Activated CD8-positive, alpha-beta memory T cell treated with anti-CD3 and anti-CD28 coated beads, Interleukin-2, amount 10 ng/mL, durations not matched to agents 7 days and 5 days (primary cell): ENCODE data around the gene PCCA. TPM values are rescaled to one million over a fixed set of nuclear protein-coding genes. Genes with fewer than 3 reads are reported as not detected.

Experiments used
- ATAC-seq: fragments of 150-1000 bp; cut with Tn5 transposase; one replicate; pipeline ENCODE4 v1.10.0; 2021; ENCODE audit warnings: moderate library complexity
- CTCF ChIA-PET: fragments of 350-600 bp; sonication (Branson Sonifier 250); formaldehyde crosslinking; loops from one replicate; lab custom pipeline; 2021; ENCODE audit warnings: antibody characterized with exemption; lab: Charles Lee
- DNase-seq: peaks from one replicate; pipeline ENCODE4 v3.0.0-alpha.2; 2020
- H3K27ac Mint-ChIP-seq: one replicate; pipeline ENCODE4 v1.8.0; 2021; ENCODE audit warnings: mild to moderate bottlenecking, mixed read lengths
- H3K27me3 Mint-ChIP-seq: one replicate; pipeline ENCODE4 v1.8.0; 2021; ENCODE audit warnings: mixed read lengths
- H3K36me3 Mint-ChIP-seq: one replicate; pipeline ENCODE4 v1.8.0; 2021; ENCODE audit warnings: mild to moderate bottlenecking, mixed read lengths
- H3K4me1 Mint-ChIP-seq: one replicate; pipeline ENCODE4 v1.8.0; 2021; ENCODE audit warnings: mixed read lengths
- H3K4me3 Mint-ChIP-seq: one replicate; pipeline ENCODE4 v1.8.0; 2021; ENCODE audit warnings: mild to moderate bottlenecking, moderate library complexity, mixed read lengths
- H3K9me3 Mint-ChIP-seq: one replicate; pipeline ENCODE4 v1.8.0; 2022; ENCODE audit warnings: low read depth, mixed read lengths
- total RNA-seq, 2 experiments: library from RNA; stranded (reverse); gene quantifications; one replicate each; pipeline ENCODE4 v1.2.3, GENCODE V29; 2021

The PCCA gene
- total RNA-seq, 2 experiments from 2014 or later = 14.1 to 17.9 TPM

DNA sequence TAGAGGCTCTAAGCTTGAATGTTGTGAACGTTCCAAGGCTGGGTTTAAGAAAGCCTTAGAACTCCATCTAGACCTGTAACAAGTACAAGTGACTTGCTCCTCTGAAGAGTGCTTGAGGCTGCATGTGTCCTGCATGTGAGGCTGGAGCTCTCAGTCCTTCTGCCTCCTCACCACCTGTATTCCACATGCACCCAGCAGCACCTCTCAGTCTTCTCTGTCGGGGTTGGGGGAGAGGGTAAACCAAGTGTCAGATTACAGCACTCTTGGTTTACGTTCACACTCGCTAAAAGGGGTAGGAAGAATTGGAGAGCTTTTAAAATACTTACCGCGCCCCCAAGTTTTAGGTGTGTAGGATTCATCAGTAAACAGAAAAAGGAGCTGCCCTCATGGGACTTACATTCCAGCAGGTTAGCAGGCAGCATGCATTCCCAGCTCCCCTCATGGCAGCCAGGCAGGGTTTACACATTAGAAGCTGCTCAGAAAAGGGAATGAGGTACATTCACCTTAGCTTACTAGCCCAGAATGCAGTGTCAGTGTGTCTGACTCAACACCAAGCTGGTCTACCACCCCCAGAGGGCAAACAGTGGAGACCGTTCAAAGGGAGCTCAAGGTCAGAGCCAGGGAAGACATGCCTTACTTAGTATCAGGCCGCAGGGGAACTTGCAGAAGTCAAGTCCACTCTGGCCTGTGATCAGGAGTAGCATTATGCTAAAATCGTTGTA is 248.1 kb downstream of the PCCA start:
- CTCF ChIA-PET = interaction anchor here (0.9 kb wide), 1 partner anchor 110 kb away, joined by 3 read pairs; no protein-coding TSS in a partner anchor
- Mint-ChIP-seq H3K27ac (no peak overlapping the region), H3K4me3 (no peak overlapping the region), H3K4me1 (peaks cover 22% of the 10 kb centered on the region), H3K27me3 (no peaks in the 10 kb centered on the region), H3K9me3 (peaks cover 12% of the 10 kb centered on the region), H3K36me3 (peaks cover 37% of the 10 kb centered on the region)
- ATAC-seq (no peak), DNase-seq (no peak)

DNA sequence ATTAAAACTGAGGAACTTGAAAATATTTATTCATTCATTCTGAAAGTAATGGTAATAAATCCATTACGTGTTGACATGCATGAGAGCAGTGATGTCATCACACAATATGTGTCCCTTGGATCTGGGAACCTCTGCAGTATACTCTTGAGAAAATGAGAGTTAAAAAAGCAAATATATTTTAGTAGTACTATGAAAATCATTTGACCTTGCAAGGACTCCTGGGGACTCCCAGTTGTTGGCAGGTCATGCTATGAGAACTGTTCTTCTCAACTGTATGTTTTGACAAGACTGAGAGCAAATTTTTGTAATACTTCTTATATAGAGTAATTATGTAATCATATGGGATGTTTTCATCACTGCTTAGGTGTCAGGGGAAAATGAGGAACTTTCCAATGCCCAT is 249.4 kb downstream of the PCCA start:
- H3K9me3 Mint-ChIP-seq = peaks cover 12% of the 10 kb centered on the region
- CTCF ChIA-PET = no interaction called here
- H3K27ac Mint-ChIP-seq = no peak overlapping the region
- H3K36me3 Mint-ChIP-seq = peaks cover 34% of the 10 kb centered on the region
- no peaks in the 10 kb centered on the region for H3K27me3 Mint-ChIP-seq
- peaks cover 22% of the 10 kb centered on the region for H3K4me1 Mint-ChIP-seq
- DNase-seq (no peak), ATAC-seq (no peak)
- H3K4me3 Mint-ChIP-seq = no peak overlapping the region

DNA sequence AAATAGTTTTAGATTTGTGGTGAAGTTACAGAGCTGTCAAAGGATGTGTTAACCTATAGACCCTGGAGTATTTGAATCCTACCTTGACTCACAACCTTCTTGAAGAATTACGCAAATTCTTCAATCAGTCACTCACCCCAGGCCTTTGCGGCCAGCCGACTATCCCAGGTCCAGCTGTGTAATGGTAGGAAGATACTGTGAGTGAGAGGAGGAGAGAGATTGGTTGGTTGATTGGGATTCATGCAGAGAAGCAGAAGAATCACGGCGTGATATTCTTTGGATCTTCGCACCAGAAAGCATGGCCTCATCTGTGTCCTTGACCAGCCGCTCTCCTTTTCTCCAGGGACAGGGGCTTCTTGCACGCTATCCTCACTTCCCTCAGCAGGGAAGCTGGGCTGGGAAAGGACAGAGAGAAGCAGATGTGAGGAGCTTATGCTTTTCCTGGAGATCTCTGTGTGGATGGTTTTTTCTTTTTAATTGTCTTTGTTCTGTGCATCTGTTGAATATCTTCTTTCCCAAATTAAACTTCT is 250.6 kb downstream of the PCCA start:
- H3K36me3 Mint-ChIP-seq = peaks cover 30% of the 10 kb centered on the region
- ATAC-seq (no peak), DNase-seq (no peak)
- H3K4me3 Mint-ChIP-seq = no peak overlapping the region
- peaks cover 15% of the 10 kb centered on the region for H3K4me1 Mint-ChIP-seq
- no peak overlapping the region for H3K27ac Mint-ChIP-seq
- CTCF ChIA-PET = no interaction called here
- H3K27me3 Mint-ChIP-seq = no peaks in the 10 kb centered on the region
- peaks cover 10% of the 10 kb centered on the region for H3K9me3 Mint-ChIP-seq

DNA sequence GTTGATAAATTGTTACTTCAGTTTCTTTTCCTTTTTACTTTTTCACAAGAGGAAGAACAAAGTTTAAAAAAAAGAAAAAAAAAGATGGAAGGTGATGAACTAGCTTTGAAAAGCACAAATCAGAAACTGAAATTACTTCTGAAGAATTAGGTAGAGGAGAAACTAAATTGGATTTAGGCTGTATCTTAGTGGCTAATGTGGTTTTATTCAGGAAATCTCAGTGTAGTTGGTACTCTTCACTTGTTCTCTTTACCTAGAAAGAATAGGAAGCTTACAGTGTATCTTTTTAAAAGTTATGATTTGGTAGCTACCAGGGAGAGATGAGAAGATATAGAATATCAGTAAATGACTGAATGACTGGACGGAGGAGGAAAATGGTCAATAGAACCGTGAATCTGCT is 252.0 kb downstream of the PCCA start:
- peaks cover 24% of the 10 kb centered on the region for H3K36me3 Mint-ChIP-seq
- H3K4me1 Mint-ChIP-seq = peaks cover 14% of the 10 kb centered on the region
- DNase-seq (no peak), ATAC-seq (peak; percentile 33)
- CTCF ChIA-PET = no interaction called here
- H3K9me3 Mint-ChIP-seq = peaks cover 2% of the 10 kb centered on the region
- H3K27me3 Mint-ChIP-seq = no peaks in the 10 kb centered on the region
- H3K4me3 Mint-ChIP-seq = no peak overlapping the region
- H3K27ac Mint-ChIP-seq = no peak overlapping the region

DNA sequence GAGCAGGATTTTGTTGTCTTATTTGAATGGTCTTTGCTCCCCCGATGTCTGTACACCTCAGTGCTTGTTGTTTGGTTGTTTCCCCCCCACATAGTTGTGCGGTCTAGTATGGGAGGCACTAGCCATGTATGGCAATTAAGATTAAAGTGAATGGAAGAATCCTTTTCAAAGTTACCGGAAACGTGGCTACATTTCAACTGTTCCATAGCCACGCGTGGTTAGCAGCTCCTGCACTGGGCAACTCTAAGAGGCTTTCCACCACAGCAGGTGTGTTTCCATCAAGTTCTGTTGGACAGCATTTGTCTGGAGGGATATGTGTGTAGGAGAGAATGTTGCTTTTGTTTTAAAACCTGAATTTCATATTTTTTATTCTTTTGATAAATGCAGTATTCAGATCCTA is 252.4 kb downstream of the PCCA start:
- Mint-ChIP-seq H3K27me3 (no peaks in the 10 kb centered on the region), H3K4me3 (no peak overlapping the region), H3K4me1 (peaks cover 14% of the 10 kb centered on the region), H3K36me3 (peaks cover 27% of the 10 kb centered on the region), H3K9me3 (peaks cover 2% of the 10 kb centered on the region), H3K27ac (no peak overlapping the region)
- no peak for DNase-seq
- CTCF ChIA-PET = no interaction called here
- ATAC-seq = no peak

DNA sequence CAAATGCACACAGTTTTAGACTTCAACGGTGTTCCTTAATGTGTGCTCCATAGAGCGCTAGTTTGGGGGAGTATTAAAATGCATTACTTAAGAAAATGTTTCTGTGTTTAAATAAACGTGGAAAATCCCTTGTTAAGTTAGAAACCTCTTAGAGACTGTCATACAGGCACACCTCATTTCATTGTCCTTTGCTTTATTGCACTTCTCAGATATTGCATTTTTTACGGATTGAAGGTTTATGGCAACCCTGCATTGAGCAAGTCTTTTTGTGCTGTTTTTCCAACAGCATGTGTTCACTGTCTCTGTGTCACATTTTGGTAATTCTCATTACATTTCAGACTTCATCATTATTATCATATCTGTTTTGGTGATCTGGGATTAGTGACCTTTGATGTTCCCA is 255.7 kb downstream of the PCCA start:
- Mint-ChIP-seq H3K27ac (no peak overlapping the region), H3K4me1 (peaks cover 14% of the 10 kb centered on the region), H3K36me3 (peaks cover 21% of the 10 kb centered on the region), H3K9me3 (no peaks in the 10 kb centered on the region), H3K4me3 (no peak overlapping the region), H3K27me3 (no peaks in the 10 kb centered on the region)
- DNase-seq (no peak), ATAC-seq (no peak)
- CTCF ChIA-PET = no interaction called here

DNA sequence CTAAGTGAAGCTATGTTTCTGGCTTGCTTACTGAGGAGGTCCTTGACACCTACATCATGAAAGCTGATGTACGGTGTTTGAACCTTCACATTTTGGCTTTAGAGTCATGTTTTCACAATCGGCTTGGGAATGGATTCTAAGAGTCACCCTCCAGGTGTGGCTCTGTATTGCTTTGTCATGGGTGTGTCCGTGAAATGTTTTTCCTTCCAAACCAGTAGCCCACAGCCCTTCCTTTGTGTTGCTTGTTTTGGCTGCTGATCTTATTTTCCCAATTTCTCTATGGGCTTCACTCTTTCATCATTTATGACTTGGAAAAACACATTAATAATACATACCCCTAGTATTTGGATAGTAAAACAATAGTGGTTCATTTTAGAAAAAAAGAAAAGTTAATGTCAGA is 259.1 kb downstream of the PCCA start:
- no peak for ATAC-seq
- Mint-ChIP-seq H3K36me3 (peaks cover 17% of the 10 kb centered on the region), H3K27me3 (no peaks in the 10 kb centered on the region), H3K4me1 (no peaks in the 10 kb centered on the region), H3K4me3 (no peak overlapping the region), H3K9me3 (no peaks in the 10 kb centered on the region), H3K27ac (no peak overlapping the region)
- CTCF ChIA-PET = interaction anchor here (1.3 kb wide), 1 partner anchor 19 kb away, joined by 3 read pairs; no protein-coding TSS in a partner anchor
- DNase-seq = no peak

DNA sequence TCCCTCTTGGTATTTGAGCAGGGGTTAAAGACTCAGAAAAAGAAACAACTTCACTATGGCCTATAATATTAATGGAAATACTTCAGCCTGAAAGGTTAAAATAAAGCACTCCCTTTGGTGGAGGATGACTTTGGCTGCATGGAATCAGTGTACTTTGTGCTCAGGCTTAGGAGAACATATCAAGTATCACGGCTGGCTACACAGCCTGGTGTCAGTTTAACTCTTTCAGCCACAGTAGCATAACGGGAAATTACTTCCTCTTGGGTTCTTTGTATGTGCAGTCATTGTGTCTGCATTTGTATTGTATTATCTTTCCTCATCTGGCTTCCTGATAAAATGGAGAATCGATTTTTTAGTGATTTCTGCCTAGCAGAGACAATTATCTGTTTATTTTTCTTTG is 260.7 kb downstream of the PCCA start:
- H3K27me3 Mint-ChIP-seq = no peaks in the 10 kb centered on the region
- no peaks in the 10 kb centered on the region for H3K4me1 Mint-ChIP-seq
- H3K36me3 Mint-ChIP-seq = peaks cover 16% of the 10 kb centered on the region
- ATAC-seq = no peak
- no peak for DNase-seq
- no peak overlapping the region for H3K27ac Mint-ChIP-seq
- H3K4me3 Mint-ChIP-seq = no peak overlapping the region
- H3K9me3 Mint-ChIP-seq = no peaks in the 10 kb centered on the region
- CTCF ChIA-PET = no interaction called here

DNA sequence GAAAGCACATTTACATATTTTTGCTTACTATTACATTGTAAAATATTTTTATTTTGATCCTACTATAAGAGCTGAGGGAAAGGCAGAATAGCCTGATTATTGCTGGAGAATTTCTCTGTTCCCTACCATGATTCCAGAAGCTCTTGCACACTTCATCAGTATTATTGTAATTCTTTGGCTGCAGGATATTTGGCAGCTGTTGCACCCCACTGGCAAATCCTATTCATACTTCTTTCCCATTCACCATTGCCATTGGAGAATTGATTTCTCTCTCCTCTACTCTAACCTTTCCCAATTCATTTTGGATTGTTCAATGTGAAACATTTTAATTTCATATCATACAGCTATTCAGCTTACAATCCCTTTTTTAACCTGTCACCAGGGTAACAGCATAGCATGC is 261.7 kb downstream of the PCCA start:
- DNase-seq (no peak), ATAC-seq (no peak)
- Mint-ChIP-seq H3K4me1 (no peaks in the 10 kb centered on the region), H3K9me3 (no peaks in the 10 kb centered on the region), H3K27ac (no peak overlapping the region), H3K27me3 (no peaks in the 10 kb centered on the region), H3K4me3 (no peak overlapping the region), H3K36me3 (peaks cover 12% of the 10 kb centered on the region)
- CTCF ChIA-PET = no interaction called here

DNA sequence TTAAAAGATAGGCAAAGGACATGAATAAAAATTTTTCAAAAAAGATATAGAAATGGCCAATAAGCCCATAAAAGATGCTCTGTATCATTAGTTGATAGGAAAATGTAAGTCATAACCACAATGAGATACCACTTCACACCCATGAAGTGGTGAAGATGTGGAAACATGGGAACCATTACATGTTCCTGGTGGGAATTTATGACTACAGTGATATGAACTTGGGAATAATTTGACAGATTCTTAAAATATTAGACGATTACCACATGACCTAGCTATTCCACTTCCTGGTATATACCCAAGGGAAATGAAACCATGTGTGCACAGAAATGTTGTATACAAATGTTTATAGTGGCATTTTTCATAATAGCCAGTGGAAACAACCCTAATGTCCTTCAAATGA is 267.5 kb downstream of the PCCA start:
- Mint-ChIP-seq H3K36me3 (peaks cover 7% of the 10 kb centered on the region), H3K9me3 (no peaks in the 10 kb centered on the region), H3K4me3 (no peak overlapping the region), H3K4me1 (no peaks in the 10 kb centered on the region), H3K27me3 (no peaks in the 10 kb centered on the region), H3K27ac (no peak overlapping the region)
- DNase-seq (no peak), ATAC-seq (no peak)
- CTCF ChIA-PET = no interaction called here

DNA sequence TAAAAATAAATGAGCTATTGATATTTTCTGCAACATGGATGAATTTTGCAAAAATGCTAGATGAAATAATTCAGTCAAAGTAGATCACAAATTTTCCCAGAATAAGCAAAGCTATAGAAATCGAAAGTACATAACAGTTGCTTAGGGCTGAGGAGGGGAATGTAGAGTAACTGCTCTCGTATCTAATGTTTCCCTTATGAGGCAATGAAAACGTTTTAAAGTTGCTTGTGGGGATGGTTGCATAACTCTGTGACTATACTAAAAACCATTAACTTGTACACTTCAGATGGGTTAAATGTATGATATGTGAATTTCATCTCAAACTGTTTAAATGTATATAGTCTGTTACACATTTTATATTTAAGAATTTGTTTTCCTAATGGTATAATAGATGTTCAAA is 268.0 kb downstream of the PCCA start:
- Mint-ChIP-seq H3K36me3 (peaks cover 7% of the 10 kb centered on the region), H3K27me3 (no peaks in the 10 kb centered on the region), H3K27ac (no peak overlapping the region), H3K4me3 (no peak overlapping the region), H3K4me1 (no peaks in the 10 kb centered on the region), H3K9me3 (no peaks in the 10 kb centered on the region)
- DNase-seq = no peak
- CTCF ChIA-PET = no interaction called here
- ATAC-seq = no peak

DNA sequence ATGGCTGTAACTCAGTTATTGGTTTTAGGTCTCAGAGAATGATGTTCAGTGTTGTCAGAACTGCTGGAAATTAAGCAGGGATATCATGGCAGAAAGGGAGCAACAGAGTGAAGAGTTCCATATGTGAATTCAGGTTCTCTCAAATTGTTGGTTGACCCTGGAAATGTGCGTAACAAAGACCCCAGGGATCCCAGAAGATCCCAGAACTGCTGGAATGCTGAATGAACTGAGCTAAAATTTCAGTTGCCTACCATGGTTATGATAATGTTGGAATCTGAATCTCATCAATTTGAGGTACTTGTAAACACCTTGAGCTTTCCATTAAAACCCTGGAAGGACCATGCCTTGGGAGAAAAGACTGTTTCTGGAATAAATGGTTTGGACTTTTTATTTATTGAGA is 268.9 kb downstream of the PCCA start:
- DNase-seq (no peak), ATAC-seq (no peak)

DNA sequence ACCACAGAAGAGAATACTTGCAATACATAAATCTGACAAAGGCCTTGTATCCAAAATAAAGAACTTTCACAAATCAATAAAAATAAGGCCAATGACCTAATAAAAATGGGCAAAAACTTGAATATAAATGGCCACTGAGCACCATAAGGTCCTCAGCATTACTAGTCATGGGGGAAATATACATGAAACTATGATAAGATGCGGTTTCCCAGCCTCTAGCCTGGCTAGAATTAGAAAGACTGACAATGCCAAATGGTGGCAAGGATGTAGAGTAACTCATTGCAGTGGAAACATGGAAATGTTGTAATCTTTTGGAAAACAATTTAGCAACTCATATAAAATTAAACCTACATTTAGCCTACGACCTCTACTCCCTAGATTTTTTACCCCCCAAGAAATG is 272.6 kb downstream of the PCCA start:
- CTCF ChIA-PET = no interaction called here
- no peak for ATAC-seq
- Mint-ChIP-seq H3K4me1 (peaks cover 12% of the 10 kb centered on the region), H3K36me3 (peaks cover 4% of the 10 kb centered on the region), H3K9me3 (no peaks in the 10 kb centered on the region), H3K27ac (no peak overlapping the region), H3K4me3 (no peak overlapping the region), H3K27me3 (no peaks in the 10 kb centered on the region)
- DNase-seq = no peak

More for the DNA sequence above, 268.9 kb downstream of the PCCA start:
- no peaks in the 10 kb centered on the region for H3K27me3 Mint-ChIP-seq
- no peak overlapping the region for H3K4me3 Mint-ChIP-seq
- H3K27ac Mint-ChIP-seq = no peak overlapping the region
- peaks cover 7% of the 10 kb centered on the region for H3K36me3 Mint-ChIP-seq
- H3K9me3 Mint-ChIP-seq = no peaks in the 10 kb centered on the region
- CTCF ChIA-PET = no interaction called here
- no peaks in the 10 kb centered on the region for H3K4me1 Mint-ChIP-seq

DNA sequence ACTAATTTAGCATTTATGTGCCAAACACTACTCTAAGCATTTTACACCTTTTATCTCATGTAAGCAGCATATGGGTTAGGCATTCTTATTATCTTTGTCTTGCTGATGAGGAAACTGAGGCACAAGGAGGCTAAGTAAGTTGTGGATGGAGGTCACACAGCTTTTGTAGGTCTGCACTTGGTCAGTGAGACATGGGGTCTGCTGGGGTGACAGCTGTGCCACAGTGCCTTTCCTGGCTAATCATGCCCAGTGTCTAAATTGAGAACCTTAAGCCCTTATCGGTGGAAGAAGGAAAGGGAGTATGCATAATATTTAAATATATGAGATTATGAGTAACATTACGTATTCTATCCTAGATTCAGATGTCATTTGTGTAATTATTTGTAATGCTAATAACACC is 273.5 kb downstream of the PCCA start:
- ATAC-seq = no peak
- peaks cover 13% of the 10 kb centered on the region for H3K4me1 Mint-ChIP-seq
- no peaks in the 10 kb centered on the region for H3K9me3 Mint-ChIP-seq

More for the DNA sequence above, 273.5 kb downstream of the PCCA start:
- H3K36me3 Mint-ChIP-seq = peaks cover 6% of the 10 kb centered on the region
- CTCF ChIA-PET = no interaction called here
- H3K27me3 Mint-ChIP-seq = no peaks in the 10 kb centered on the region
- no peak overlapping the region for H3K4me3 Mint-ChIP-seq
- H3K27ac Mint-ChIP-seq = no peak overlapping the region
- DNase-seq = no peak
